ENCODE results near the gene INSR.
A peak's percentile ranks its signal among the peaks of the same experiment; 100 is the strongest.

Gene INSR

GRCh38 chr19:7292950-7293761 lies 1.1 kb downstream of the INSR start:
- TF ChIP-seq CTCF (IDR thresholded peaks at IDR 0.05; ENCODE audit: insufficient read depth, low read length, missing control alignments) = no peak
- ChIA-PET POLR2A (interaction anchor here (0.5 to 1.4 kb wide), 3 partner anchors 95 to 194 kb away, joined by 3 to 10 read pairs (median 9); no protein-coding TSS in a partner anchor), CTCF (interaction anchor here (1.1 kb wide), 1 partner anchor 191 kb away, joined by 5 read pairs; no protein-coding TSS in a partner anchor)
- peak overlapping the region; percentile 66 for H3K4me3 ChIP-seq (ENCODE audit: low read depth, low read length)
- no peak for DNase-seq (ENCODE audit: low read depth, low spot score)

GRCh38 chr19:7292352-7292949 lies 1.8 kb downstream of the INSR start:
- CTCF ChIA-PET = no interaction called here
- POLR2A ChIA-PET = no interaction called here
- no peak for TF ChIP-seq CTCF (IDR thresholded peaks at IDR 0.05; ENCODE audit: insufficient read depth, low read length, missing control alignments)
- peak overlapping the region; percentile 66; the same call in 1 of the 2 replicates for H3K4me3 ChIP-seq (ENCODE audit: low read depth, low read length)
- DNase-seq (ENCODE audit: low read depth, low spot score) = no peak

- no peak for DNase-seq (ENCODE audit: low read depth, low spot score)
- ChIA-PET CTCF (no interaction called here), POLR2A (no interaction called here)
- TF ChIP-seq CTCF (IDR thresholded peaks at IDR 0.05; ENCODE audit: insufficient read depth, low read length, missing control alignments) = no peak
- no peak overlapping the region for H3K4me3 ChIP-seq (ENCODE audit: low read depth, low read length)
Measured at GRCh38 chr19:7288977-7289376, 5.2 kb downstream of the INSR start.

- ChIA-PET CTCF (interaction anchor here (1.7 kb wide), 1 partner anchor 61 kb away, joined by 4 read pairs; no protein-coding TSS in a partner anchor), POLR2A (no interaction called here)
- no peak for TF ChIP-seq CTCF (IDR thresholded peaks at IDR 0.05; ENCODE audit: insufficient read depth, low read length, missing control alignments)
- H3K4me3 ChIP-seq (ENCODE audit: low read depth, low read length) = no peak overlapping the region
- DNase-seq (ENCODE audit: low read depth, low spot score) = no peak
Measured at GRCh38 chr19:7288131-7288530, 6.1 kb downstream of the INSR start.

- CTCF ChIA-PET = interaction anchor here (1.7 kb wide), 1 partner anchor 61 kb away, joined by 4 read pairs; no protein-coding TSS in a partner anchor
- POLR2A ChIA-PET = no interaction called here
Measured at GRCh38 chr19:7287722-7288121, 6.5 kb downstream of the INSR start.

More at GRCh38 chr19:7287722-7288121, 6.5 kb downstream of the INSR start:
- no peak for TF ChIP-seq CTCF (IDR thresholded peaks at IDR 0.05; ENCODE audit: insufficient read depth, low read length, missing control alignments)
- no peak overlapping the region for H3K4me3 ChIP-seq (ENCODE audit: low read depth, low read length)
- DNase-seq (ENCODE audit: low read depth, low spot score) = no peak

Data from AG04449 (cell line).